GM18909 (cell line): ENCODE measurements around the gene CAB39L.
"Not testable (repeated sequence)": the region's sequence is repeated elsewhere in the genome, so short reads cannot be mapped to it uniquely, and the experiment has no call there.

Experiments
- ATAC-seq: cut with Tn5 transposase; IDR thresholded peaks from one replicate; pipeline ENCODE4 v1.9.1; 2021; ENCODE audit warnings: mild to moderate bottlenecking; ENCODE audit not compliant: unreplicated experiment, poor library complexity

The CAB39L gene

DNA sequence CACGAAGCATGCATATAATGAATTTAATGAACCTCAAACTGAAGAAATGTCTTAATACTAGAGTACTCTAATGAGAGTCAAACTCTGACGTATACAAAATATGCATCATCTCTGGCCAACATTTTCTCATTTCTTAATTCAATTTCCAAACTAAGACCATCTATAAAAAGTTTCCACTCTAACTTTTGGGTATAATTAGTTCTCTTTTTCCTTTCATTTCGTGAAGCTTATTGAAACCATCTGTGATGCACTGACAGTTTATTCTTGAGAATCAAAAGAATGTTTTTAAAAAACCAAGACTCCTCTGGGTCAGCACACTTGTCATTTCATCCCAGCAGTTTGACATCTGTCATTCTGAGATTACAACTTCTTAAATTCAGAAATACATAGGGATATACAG is 90.0 kb downstream of the CAB39L start:
- ATAC-seq = no peak

DNA sequence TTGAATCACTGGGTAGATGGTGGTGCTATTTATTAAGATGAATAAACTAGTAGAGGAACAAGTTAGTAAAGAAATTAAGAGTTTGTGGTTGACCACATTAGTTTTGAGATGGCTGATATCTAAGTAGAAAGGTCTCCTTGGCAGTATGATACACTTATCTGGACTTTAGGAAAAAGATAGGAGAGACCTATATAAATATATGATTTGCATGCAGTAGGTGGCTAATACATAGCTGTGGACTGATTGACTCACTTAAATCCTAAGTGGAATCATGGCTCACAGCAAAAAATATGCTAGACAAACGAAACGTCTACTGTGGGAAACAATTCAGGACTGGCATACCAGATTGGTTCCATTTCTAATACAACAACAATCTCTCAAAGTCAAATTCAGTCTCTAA is 92.0 kb downstream of the CAB39L start:
- no peak for ATAC-seq

DNA sequence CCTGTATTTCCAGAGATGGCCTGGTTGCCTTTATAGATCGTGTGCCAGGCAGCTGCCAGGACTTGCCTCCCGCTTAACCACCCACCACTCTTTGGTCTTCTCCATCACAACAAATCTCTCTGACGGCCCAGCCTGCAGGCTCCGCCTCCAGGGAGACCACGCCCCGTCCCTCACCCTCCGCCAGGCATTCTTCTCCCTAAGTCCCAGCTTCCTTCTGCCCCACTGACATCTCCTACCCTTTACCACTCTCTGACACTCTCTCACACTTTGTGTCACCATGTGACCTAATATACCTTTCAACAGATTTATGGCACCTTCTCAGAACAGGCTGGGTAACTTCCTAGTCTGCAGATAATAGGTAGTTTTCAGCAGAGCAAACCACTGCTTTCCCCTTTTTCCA is 95.1 kb downstream of the CAB39L start:
- no peak for ATAC-seq

DNA sequence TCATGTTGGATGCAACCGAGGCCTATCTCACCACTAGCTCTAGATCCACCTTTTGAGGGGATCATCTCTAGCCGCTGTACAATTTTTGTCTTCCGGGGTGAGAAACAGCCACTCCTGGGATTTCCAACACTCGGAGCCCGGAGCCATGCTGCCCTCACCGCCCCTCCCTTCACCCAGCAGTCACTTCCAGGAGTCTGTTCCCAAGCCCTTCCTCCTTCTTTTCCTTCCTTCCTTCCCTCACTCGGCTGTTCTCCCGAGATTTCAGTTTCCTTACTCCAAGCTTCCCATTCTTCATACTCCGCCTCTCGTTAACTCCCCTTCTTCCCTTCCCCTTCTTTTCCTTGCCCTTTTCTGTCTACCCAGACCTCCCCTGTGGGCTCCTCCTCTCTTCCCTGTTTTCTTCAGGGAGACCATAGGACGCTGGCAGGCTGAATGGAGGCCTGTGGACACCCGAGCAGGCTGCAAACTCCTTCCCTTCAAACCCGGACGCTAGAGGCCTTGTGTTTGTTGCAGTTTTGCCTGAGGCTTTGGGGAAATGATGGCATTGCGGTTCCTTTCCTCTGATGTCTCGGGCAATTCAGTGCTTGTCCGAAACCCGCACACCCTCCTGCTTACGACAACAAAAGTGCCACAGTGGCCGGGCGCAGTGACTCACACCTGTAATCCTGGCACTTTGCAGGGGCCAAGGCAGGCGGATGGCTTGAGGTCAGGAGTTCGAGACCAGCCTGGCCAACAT is 96.0 kb downstream of the CAB39L start:
- ATAC-seq = no peak

DNA sequence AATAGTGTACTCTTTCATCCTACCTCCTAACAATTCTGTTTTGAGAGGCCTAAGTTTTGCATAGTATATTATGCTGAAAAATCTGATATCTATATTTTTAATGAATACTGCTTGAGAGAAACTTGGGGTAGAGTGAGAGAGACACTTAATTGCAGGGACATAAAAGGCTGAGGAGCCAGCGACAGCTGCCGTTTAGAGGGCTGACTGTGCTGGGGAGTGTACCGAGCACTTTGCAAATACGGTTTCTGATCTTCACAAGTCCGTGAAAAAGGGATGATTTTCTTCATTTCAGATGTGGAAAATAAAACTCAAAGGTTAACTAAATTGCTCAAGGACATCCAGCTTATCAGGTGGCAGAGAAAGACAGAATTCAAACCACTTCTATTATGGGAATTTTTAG is 97.4 kb downstream of the CAB39L start:
- ATAC-seq = no peak

DNA sequence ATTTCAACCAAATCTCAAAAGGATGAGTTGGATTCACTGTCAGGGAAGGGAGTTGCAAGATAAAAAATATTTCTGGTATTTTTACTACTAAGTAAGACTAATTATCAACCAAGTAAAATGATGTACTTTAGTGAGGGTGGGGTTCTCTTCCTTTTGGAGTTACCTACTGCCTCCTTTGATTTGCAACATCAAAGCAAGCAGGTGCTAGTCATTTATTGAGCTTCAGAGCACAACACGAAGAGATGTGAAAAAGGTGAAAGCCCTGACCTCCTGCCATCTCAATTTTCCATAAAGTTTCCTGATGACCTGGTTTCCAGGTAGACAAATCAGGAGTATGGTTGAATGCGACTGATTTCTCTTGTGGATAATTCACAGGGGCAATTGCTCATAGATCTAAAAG is 100.1 kb downstream of the CAB39L start:
- no peak for ATAC-seq

DNA sequence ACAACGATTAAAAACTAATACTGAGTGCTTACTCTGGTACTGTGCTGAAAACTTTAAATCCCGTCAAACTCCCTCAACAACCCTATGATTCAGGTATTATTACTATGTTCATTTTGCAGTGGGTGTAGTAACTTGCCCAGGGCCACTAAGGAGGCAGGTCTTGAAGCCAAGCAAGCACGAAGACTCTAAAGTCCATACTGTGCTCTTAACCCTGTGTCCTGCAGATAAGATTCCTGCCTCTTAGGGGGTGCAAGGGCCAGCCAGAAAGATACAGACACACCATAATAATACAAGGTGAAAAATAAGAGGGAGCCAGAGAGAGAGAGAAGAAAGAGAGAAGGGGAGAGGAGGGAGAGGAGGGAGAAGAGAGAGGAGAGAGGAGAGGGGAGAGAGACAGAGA is 100.6 kb downstream of the CAB39L start:
- no peak for ATAC-seq

DNA sequence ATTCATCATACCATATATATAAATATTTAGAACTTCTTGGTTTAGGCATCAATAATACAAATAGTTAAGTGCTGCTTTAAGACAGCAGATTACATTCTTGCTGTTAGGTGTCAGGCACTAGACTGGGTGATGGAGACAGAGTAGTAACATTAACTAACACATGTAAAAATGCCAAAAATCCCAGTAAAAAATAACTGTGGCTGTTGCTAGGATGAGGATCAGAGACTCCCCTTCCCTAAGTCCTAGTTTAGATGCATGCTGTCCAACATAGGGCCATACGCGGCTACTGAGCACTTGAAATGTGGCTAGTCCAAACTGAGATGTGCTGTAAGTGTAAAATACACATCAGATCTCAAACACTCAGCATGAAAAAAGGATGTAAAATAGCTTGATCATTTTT is 101.4 kb downstream of the CAB39L start:
- no peak for ATAC-seq

DNA sequence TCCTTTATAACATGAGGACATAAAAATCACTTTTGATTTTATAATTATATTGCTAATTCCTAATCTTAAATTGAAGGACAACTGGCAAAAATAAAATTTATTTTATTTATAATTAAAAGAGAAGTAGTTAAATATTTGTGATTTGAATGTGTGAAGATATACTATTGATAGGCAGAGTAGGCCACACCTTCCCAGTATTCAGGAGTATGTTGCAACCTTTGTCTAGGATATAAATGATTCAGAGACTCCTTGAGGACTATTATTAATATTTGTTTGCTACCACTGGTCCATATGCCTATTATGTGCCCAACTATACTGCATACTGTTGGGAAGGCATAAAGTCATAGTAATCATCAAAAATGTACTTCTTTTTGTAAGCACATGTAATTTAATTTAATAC is 101.9 kb downstream of the CAB39L start:
- no peak for ATAC-seq

DNA sequence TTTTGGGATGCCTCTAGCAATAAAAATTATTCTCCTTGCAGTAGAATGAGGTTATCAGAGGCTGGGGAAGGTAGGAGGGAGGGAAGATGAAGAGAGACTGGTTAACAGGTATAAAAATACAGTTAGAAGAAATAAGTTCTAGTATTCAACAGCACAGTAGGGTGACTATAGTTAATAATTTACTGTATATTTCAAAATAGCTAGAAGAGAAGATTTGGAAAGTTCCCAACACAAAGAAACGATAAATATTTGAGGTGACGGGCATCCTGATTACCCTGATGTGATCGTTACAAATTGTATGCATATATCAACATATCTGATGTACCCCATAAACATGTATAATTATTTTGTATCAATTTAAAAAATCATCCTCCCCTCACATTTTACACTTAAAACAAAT is 102.3 kb downstream of the CAB39L start:
- ATAC-seq = no peak

DNA sequence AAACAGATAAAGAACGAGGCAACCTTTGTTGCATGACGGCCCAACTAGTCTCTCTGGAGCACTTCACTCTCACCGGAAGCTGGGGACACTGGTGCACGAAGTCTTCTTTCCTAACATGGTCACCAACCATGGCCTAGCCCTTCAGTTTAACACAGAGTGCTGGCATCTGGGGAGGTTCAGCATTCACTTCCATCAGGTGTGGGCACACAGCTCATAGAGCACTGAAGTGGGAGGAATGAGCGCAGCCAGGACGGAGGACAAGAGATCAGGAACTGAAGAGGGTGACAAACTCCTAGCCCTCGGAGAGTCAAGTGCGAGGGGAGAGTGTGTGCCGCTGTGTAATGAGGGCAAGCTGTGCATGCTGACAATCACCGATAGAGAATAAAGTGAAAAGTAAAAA is 103.7 kb downstream of the CAB39L start:
- no peak for ATAC-seq

DNA sequence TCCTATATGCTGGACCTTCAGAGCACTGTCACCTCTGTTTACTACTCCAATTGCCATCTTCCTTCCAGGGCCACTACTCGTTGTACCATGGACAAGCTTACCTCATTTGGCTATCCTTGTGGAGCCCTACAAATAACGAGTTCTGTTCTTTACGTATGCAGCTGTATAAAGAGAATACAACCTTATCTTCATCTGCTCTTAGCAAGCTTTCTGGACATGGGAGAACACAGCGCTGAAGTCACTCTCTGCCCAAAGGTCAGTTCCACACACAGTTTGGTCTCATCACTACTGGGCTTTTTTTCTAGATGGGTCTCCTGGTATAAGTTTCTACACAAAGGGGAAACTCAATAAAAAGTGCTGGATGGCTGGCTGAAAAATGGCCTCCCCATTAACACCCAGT is 107.2 kb downstream of the CAB39L start:
- ATAC-seq = no peak

DNA sequence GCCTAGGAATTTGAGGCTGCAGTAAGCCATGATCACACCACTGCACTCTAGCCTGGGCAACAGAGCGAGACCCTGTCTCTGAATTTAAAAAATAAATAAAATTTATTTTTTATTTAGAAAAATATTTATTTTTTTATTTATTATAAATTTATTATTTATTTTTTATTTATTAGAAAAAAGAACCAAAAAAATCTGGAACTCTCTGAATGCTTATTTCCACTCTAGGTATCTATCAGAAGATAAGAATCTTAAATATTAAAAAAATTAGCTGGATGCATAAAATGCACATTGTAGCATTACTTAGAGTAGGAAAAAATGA is 113.4 kb downstream of the CAB39L start:
- ATAC-seq = no peak

DNA sequence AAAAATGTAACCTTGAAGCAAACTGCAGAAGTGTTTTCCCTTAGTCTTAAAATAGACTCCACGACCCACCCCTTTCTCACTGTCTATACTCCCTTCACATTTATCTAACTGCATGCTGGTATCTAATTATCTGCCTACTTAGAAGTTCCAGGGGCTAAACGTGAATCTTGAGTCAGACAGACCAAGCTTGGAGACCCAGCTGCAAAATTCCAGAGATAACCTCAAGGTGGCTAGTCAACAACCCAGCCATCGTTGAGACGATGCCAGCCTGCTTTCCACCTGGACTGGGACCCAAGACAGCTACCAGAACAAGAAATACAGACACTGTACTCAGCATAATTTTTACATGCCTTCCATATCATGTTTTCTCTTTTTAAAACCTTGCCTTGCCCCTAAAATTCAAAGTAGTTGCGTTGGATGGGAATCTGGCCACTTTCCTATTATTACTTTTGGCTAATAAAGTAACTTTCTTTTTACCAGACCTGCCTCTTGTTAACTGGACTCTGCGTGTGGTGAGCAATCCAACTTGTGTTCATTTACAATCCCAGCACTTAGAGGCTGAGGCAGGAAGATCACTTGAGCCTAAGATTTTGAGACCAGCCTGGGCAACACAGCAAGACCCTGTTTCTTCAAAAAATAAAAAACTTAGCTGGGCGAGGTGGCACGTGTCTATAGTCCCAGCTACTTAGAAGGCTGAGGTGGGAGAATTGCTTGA is 113.9 kb downstream of the CAB39L start:
- ATAC-seq = no peak

DNA sequence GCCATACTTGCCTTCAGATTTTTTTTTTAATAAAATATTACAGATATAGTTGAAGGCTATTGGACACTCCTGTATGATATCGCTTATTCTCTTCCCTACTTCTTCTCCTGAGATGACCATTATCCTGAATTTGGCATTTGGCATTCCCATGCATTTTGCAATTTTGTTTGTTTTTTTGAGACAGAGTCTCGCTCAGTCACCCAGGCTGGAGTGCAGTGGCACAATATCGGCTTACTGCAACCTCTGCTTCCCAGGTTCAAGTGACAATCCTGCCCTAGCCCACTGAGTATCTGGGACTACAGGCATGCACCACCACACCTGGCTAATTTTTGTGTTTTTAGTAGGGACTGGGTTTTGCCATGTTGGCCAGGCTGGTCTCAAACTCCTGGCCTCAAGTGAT is 116.7 kb downstream of the CAB39L start:
- not testable (repeated sequence) for ATAC-seq

DNA sequence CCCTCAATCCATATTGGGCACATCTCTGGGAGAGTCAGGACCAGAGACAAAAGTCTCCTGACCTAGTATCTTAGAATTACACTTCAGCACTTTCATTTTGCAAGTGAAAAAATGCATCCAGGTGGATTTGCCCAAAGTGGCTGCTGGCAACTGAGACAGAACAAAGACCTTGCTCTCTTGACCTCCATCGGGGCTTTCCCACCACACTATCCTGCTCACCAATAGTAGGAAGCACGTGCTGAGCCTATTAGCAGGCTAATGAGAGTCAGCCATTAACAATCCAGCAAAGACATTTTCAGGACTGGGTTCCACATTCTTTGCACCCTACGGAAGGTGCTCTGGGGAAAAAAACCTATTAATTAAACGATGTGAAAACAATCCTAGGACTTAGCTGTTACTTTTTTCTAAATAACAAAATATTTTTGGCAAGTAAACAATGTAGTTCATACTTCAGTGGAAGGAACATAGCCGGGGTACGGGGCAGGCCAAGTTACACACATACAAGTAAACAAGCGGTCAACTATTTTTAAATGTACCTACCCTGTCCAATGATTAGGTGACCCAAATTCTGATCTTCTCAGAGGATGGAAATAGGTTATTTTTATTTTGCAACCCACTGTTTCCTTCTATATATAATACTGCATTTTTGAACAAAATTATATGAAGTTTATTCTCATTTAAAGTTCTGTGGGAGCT is 117.5 kb downstream of the CAB39L start:
- no peak for ATAC-seq

DNA sequence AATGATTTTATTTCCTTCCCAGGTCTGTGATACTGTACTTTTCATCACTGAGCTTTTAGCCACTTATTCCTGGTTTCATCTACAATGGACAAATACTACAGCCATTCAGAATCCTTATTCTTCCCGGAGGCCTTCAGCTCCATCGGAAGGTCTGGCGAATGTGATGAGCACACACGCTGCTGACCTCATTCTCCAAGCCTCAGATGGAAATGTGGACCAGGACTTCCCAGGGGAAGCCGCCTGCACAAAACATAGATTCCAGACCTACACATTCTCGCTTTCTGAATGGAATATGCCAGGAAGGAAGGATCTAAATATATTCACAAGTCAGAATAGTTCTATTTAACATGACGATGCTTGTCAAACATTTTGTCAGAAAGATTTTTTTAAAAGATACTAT is 120.5 kb downstream of the CAB39L start:
- ATAC-seq = no peak

DNA sequence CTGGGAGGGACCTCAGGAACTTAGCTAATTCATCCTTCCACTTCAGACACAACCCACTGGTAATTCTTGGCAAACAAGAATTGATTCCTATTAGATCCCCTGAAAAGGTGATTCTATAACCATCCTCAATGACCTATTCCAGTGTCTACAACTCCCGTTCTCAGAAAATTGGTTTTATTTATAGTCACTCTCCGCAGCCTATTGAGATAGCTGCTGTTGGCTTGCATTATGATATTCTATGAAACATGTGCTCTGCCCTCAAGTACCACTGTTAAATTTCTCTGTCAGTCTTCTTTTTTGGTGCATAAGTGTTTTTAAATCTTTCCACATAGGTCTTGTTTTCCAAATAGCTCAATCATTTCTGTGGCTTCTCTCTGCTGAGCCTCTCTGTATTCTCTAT is 121.2 kb downstream of the CAB39L start:
- no peak for ATAC-seq

DNA sequence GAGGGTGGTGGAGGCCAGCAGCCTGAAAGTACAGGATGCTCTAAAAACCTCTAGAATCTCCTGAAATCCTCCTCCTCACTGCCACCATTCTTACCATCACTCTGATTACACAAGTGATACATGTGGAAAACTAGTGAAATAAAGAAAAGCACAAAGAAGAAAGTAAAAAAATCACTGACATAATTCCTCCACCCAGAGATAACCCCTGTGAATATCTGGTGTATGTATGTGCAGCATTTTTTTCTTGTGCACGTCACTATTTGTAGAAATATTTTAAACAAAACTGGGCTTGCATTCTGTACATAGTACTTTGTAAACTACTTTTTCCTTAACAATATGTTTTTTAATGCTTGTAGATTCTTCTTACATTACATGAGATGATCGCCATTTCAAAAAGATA is 122.9 kb downstream of the CAB39L start:
- no peak for ATAC-seq

DNA sequence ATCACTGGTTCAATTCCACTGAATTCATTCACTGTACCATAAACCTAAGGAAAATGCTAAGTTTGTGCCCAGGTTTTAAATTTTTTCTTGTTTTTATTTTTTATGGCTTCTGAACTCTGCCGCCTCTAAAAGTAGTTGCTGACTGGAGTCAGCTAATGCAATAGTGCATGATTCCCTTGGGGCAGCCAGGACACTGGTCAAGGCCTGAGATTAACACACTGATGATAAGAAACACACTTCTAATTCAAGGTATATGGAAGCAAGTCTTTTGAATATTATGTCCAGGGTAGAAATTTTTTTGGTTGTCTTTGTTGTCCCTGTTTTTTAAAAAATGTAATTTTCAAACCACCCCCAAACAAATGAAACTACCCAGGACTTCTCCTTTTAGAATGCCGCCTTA is 123.9 kb downstream of the CAB39L start:
- no peak for ATAC-seq

DNA sequence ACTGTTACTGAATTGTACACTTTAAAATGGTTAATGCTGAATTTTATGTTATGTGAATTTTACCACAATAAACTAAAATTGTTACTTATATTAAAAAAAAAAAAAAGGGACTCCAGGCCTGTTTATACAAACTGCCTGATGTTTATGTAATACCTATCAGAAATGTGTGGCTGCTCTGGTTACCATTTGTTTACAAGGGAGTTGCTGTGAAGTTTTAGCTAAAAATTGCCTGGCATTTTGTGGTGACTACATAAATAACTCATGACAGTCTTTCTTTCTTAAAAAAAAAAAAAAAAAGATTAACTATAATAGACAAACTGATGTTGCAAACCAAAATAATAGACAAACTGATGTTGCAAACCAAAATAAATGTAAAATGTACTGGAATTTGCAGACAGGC is 124.3 kb downstream of the CAB39L start:
- ATAC-seq = no peak
